Measurements from ENCODE around the gene SVIL.

The SVIL gene

DNA sequence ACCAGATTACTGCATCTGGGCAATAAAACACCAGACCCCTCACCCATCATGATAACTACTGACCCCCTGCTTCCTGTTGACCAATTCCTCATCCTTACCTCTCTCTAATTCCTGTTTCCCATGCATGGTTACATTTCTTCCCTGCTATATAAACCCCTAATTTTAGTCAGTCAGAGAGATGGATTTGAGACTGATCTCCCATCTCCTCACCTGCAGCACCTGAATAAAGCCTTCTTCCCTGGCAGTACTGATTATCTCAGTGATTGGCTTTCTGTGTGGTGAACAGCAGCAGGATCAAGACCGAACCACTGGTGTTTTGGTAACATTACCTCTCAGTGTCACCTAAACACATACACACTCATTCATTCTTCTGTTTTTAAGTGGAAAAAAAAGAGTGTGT lies 41.2 kb upstream of the SVIL start:
- H3K4me3 ChIP-seq (ENCODE audit: low read depth, low read length) = no peak overlapping the region
- no CpG with 5 or more reads among the region's 1 CpG for WGBS (ENCODE audit: extremely low coverage, insufficient coverage, insufficient read length)

DNA sequence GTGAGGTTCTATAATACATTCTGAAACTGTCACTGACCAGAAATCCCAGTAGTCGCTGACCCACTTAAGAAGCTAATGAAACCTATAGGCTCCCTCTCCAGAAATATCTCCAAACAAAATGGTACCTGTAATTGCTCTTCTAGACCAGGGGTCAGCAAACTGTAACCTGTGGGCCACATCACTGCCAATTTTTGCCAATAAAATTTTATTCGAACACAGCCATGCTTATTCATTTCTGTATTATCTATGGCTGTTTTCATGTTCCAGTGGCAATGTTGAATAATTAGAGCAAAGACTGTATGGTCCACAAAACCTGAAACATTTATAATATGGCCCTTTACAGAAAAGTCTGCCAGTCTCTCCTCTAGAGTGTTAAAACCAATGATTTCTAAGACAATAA lies 37.2 kb upstream of the SVIL start:
- Histone ChIP-seq H4K8ac (ENCODE audit: low read depth, low read length) (no peak overlapping the region), H4K91ac (ENCODE audit: low read depth, low read length) (no peak overlapping the region), H3K18ac (ENCODE audit: low read length) (no peak overlapping the region), H2BK120ac (ENCODE audit: insufficient read depth, low read length, poor library complexity) (no peak overlapping the region), H2BK12ac (ENCODE audit: low read length) (no peak overlapping the region), H4K12ac (ENCODE audit: low read depth, low read length) (no peak overlapping the region), H3K79me2 (ENCODE audit: control insufficient read depth, insufficient read depth, low read length, poor library complexity) (no peaks in the 10 kb centered on the region), H3K23ac (ENCODE audit: low read length) (no peak overlapping the region), H2BK5ac (ENCODE audit: low read depth, low read length, poor library complexity) (no peak overlapping the region), H3K27ac (ENCODE audit: low read depth, low read length) (no peak overlapping the region), H3K9ac (ENCODE audit: low read length) (no peak overlapping the region), H2AK5ac (ENCODE audit: low read length) (no peak overlapping the region), H3K4me1 (ENCODE audit: control insufficient read depth in 1 of 2, insufficient read depth in 2 of 2, low read length in 2 of 2) (no peaks in the 10 kb centered on the region), H3K27me3 (ENCODE audit: insufficient read depth, low read length) (no peaks in the 10 kb centered on the region), H3K14ac (ENCODE audit: low read length) (no peak overlapping the region), H3K4me2 (ENCODE audit: low read length) (no peak overlapping the region), H3K79me1 (ENCODE audit: low read length) (no peaks in the 10 kb centered on the region), H3K4ac (ENCODE audit: low read depth, low read length) (no peak overlapping the region), H3K9me3 (ENCODE audit: insufficient read depth, low read depth, low read length) (peaks cover 12% of the 10 kb centered on the region), H3K36me3 (ENCODE audit: control insufficient read depth in 1 of 2, insufficient read depth in 2 of 2, low read length in 2 of 2) (peaks cover 9 to 14% of the 10 kb centered on the region in 2 experiments), H2AFZ (ENCODE audit: insufficient read depth, low read length, poor library complexity) (no peak overlapping the region), H3K4me3 (ENCODE audit: low read depth, low read length) (no peak overlapping the region)
- WGBS (ENCODE audit: extremely low coverage, insufficient coverage, insufficient read length) = no CpG with 5 or more reads among the region's 2 CpGs
- DNase-seq = no peak

More for the DNA sequence above, 41.2 kb upstream of the SVIL start:
- Histone ChIP-seq H4K12ac (ENCODE audit: low read depth, low read length) (no peak overlapping the region), H3K27me3 (ENCODE audit: insufficient read depth, low read length) (no peaks in the 10 kb centered on the region), H3K9ac (ENCODE audit: low read length) (no peak overlapping the region), H3K27ac (ENCODE audit: low read depth, low read length) (no peak overlapping the region), H3K4me2 (ENCODE audit: low read length) (no peak overlapping the region), H3K4ac (ENCODE audit: low read depth, low read length) (no peak overlapping the region), H3K79me2 (ENCODE audit: control insufficient read depth, insufficient read depth, low read length, poor library complexity) (no peaks in the 10 kb centered on the region), H3K79me1 (ENCODE audit: low read length) (no peaks in the 10 kb centered on the region), H2BK12ac (ENCODE audit: low read length) (no peak overlapping the region), H4K91ac (ENCODE audit: low read depth, low read length) (no peak overlapping the region), H2BK120ac (ENCODE audit: insufficient read depth, low read length, poor library complexity) (no peak overlapping the region), H2AK5ac (ENCODE audit: low read length) (no peak overlapping the region), H3K23ac (ENCODE audit: low read length) (no peak overlapping the region), H3K18ac (ENCODE audit: low read length) (no peak overlapping the region), H2BK5ac (ENCODE audit: low read depth, low read length, poor library complexity) (no peak overlapping the region), H2AFZ (ENCODE audit: insufficient read depth, low read length, poor library complexity) (no peak overlapping the region), H4K8ac (ENCODE audit: low read depth, low read length) (no peak overlapping the region), H3K36me3 (ENCODE audit: control insufficient read depth in 1 of 2, insufficient read depth in 2 of 2, low read length in 2 of 2) (peaks cover 20 to 32% of the 10 kb centered on the region in 2 experiments), H3K9me3 (ENCODE audit: insufficient read depth, low read depth, low read length) (peaks cover 20% of the 10 kb centered on the region), H3K14ac (ENCODE audit: low read length) (no peak overlapping the region), H3K4me1 (ENCODE audit: control insufficient read depth in 1 of 2, insufficient read depth in 2 of 2, low read length in 2 of 2) (no peaks in the 10 kb centered on the region)
- DNase-seq = no peak

DNA sequence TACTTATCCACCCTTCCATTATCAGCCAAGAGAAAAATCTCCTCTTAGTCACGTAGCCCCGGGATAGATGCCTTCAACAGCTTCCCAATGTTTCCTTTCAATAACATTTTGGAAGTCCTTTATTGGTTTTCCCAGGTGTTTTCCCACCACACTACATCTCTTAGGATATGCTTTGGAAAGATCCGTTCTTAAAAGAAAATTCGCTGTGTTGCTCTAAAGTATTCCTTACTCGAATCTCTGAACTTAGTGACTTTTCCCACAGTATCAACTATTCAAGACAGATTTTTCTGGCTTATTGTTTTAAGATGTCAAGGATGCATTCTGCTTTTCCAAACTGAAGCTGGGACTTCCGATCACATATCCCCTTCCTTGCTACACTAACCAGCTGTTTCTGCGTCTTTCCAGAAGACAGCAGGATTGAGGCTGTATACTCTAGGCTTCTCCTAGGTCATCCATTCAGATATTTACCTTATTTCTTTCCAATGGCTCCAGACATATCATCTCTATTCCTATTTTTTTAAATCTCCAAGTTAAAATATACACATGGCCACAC lies 36.5 kb upstream of the SVIL start:
- no peak overlapping the region for H3K4me2 ChIP-seq (ENCODE audit: low read length)
- H3K14ac ChIP-seq (ENCODE audit: low read length) = no peak overlapping the region
- H2BK5ac ChIP-seq (ENCODE audit: low read depth, low read length, poor library complexity) = no peak overlapping the region
- WGBS (ENCODE audit: extremely low coverage, insufficient coverage, insufficient read length) = no CpG with 5 or more reads among the region's 7 CpGs
- no peak overlapping the region for H3K4me3 ChIP-seq (ENCODE audit: low read depth, low read length)
- H3K18ac ChIP-seq (ENCODE audit: low read length) = no peak overlapping the region
- peaks cover 9% of the 10 kb centered on the region for H3K9me3 ChIP-seq (ENCODE audit: insufficient read depth, low read depth, low read length)
- H3K4ac ChIP-seq (ENCODE audit: low read depth, low read length) = no peak overlapping the region
- H3K27ac ChIP-seq (ENCODE audit: low read depth, low read length) = no peak overlapping the region
- H3K79me1 ChIP-seq (ENCODE audit: low read length) = no peaks in the 10 kb centered on the region
- no peak overlapping the region for H2BK120ac ChIP-seq (ENCODE audit: insufficient read depth, low read length, poor library complexity)
- H2AFZ ChIP-seq (ENCODE audit: insufficient read depth, low read length, poor library complexity) = no peak overlapping the region
- no peak overlapping the region for H2BK12ac ChIP-seq (ENCODE audit: low read length)
- no peak overlapping the region for H4K12ac ChIP-seq (ENCODE audit: low read depth, low read length)
- H4K8ac ChIP-seq (ENCODE audit: low read depth, low read length) = no peak overlapping the region
- no peaks in the 10 kb centered on the region for H3K4me1 ChIP-seq (ENCODE audit: control insufficient read depth in 1 of 2, insufficient read depth in 2 of 2, low read length in 2 of 2)
- H2AK5ac ChIP-seq (ENCODE audit: low read length) = no peak overlapping the region
- peaks cover 6 to 11% of the 10 kb centered on the region in 2 experiments for H3K36me3 ChIP-seq (ENCODE audit: control insufficient read depth in 1 of 2, insufficient read depth in 2 of 2, low read length in 2 of 2)
- H3K27me3 ChIP-seq (ENCODE audit: insufficient read depth, low read length) = no peaks in the 10 kb centered on the region
- H3K23ac ChIP-seq (ENCODE audit: low read length) = no peak overlapping the region
- H4K91ac ChIP-seq (ENCODE audit: low read depth, low read length) = no peak overlapping the region
- H3K79me2 ChIP-seq (ENCODE audit: control insufficient read depth, insufficient read depth, low read length, poor library complexity) = no peaks in the 10 kb centered on the region
- no peak for DNase-seq
- H3K9ac ChIP-seq (ENCODE audit: low read length) = no peak overlapping the region

DNA sequence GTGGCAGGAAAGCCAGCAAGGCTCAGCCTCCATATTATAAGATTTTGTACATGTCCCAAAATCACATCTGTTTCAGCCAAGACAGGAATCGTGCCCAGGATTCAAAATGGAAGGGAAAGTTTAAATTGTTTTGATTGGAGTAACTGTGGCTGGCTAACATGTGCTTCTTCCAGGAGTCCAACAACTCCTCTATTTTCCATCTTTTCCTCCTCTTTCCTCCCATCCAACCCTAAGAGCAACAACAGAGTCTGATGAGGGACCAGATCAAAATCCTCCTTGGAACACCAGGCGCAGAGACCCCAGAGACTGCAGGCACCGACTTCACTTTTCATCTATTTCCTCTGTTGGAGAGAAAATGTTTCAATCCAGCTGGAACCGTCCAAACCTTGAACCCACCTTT lies 36.0 kb upstream of the SVIL start:
- no CpG with 5 or more reads among the region's 4 CpGs for WGBS (ENCODE audit: extremely low coverage, insufficient coverage, insufficient read length)
- Histone ChIP-seq H2BK12ac (ENCODE audit: low read length) (no peak overlapping the region), H3K27ac (ENCODE audit: low read depth, low read length) (no peak overlapping the region), H4K12ac (ENCODE audit: low read depth, low read length) (no peak overlapping the region), H3K79me2 (ENCODE audit: control insufficient read depth, insufficient read depth, low read length, poor library complexity) (no peaks in the 10 kb centered on the region), H3K14ac (ENCODE audit: low read length) (no peak overlapping the region), H2BK5ac (ENCODE audit: low read depth, low read length, poor library complexity) (no peak overlapping the region), H4K91ac (ENCODE audit: low read depth, low read length) (no peak overlapping the region), H3K9ac (ENCODE audit: low read length) (no peak overlapping the region), H3K4me3 (ENCODE audit: low read depth, low read length) (no peak overlapping the region), H3K79me1 (ENCODE audit: low read length) (no peaks in the 10 kb centered on the region), H3K9me3 (ENCODE audit: insufficient read depth, low read depth, low read length) (peaks cover 9% of the 10 kb centered on the region), H2BK120ac (ENCODE audit: insufficient read depth, low read length, poor library complexity) (no peak overlapping the region), H3K4me2 (ENCODE audit: low read length) (no peak overlapping the region), H3K23ac (ENCODE audit: low read length) (no peak overlapping the region), H4K8ac (ENCODE audit: low read depth, low read length) (no peak overlapping the region), H3K36me3 (ENCODE audit: control insufficient read depth in 1 of 2, insufficient read depth in 2 of 2, low read length in 2 of 2) (peaks cover 6 to 9% of the 10 kb centered on the region in 2 experiments), H3K4ac (ENCODE audit: low read depth, low read length) (no peak overlapping the region), H2AFZ (ENCODE audit: insufficient read depth, low read length, poor library complexity) (no peak overlapping the region), H2AK5ac (ENCODE audit: low read length) (no peak overlapping the region), H3K18ac (ENCODE audit: low read length) (no peak overlapping the region), H3K27me3 (ENCODE audit: insufficient read depth, low read length) (no peaks in the 10 kb centered on the region), H3K4me1 (ENCODE audit: control insufficient read depth in 1 of 2, insufficient read depth in 2 of 2, low read length in 2 of 2) (no peaks in the 10 kb centered on the region)
- no peak for DNase-seq

All from trophoblast cell (in vitro differentiated cells and primary cell).